Fibroblast of skin of abdomen (primary cell): ENCODE data around the gene FOSL1.

Experiments used
- DNase-seq: peaks from one replicate; pipeline ENCODE4 v3.0.0-alpha.2; 2013

Gene FOSL1

GRCh38 chr11:65919573-65920371 is 19.6 kb upstream of the FOSL1 start:
- DNase-seq, result no peak

GRCh38 chr11:65919141-65919572 is 19.0 kb upstream of the FOSL1 start, which contains the start of gene DRAP1:
Gene DRAP1, plus strand, starts transcription at chr11:65919426. Its CDS starts 76 bp downstream, at chr11:65919502.
- peak; percentile 99 for DNase-seq

GRCh38 chr11:65918211-65919140 is 18.3 kb upstream of the FOSL1 start, which contains the start of gene C11orf68:
Gene C11orf68, minus strand, starts transcription at chr11:65919062. Its CDS starts 31 bp downstream, at chr11:65919031.
- no peak for DNase-seq

- DNase-seq, result no peak
Measured at GRCh38 chr11:65917434-65918210, 17.4 kb upstream of the FOSL1 start.

- no peak for DNase-seq
Measured at GRCh38 chr11:65917077-65917433, 16.9 kb upstream of the FOSL1 start.

- DNase-seq, result no peak
Measured at GRCh38 chr11:65916391-65916790, 16.2 kb upstream of the FOSL1 start.

- DNase-seq, result peak; percentile 98
Measured at GRCh38 chr11:65915821-65916251, 15.6 kb upstream of the FOSL1 start.

GRCh38 chr11:65915101-65915820 is 15.1 kb upstream of the FOSL1 start:
- DNase-seq, result no peak

- peak; percentile 66 for DNase-seq
Measured at GRCh38 chr11:65912845-65913244, 12.7 kb upstream of the FOSL1 start.

- peak; percentile 89 for DNase-seq
Measured at GRCh38 chr11:65911682-65912568, 11.7 kb upstream of the FOSL1 start.

GRCh38 chr11:65907878-65908277 is 7.7 kb upstream of the FOSL1 start:
- DNase-seq, result no peak

GRCh38 chr11:65906602-65907001 is 6.4 kb upstream of the FOSL1 start:
- no peak for DNase-seq

- DNase-seq, result no peak
Measured at GRCh38 chr11:65903715-65904114, 3.5 kb upstream of the FOSL1 start.

- DNase-seq, result peak; percentile 91
Measured at GRCh38 chr11:65903068-65903481, 2.9 kb upstream of the FOSL1 start.

GRCh38 chr11:65900899-65901180 is 652 bp upstream of the FOSL1 start:
- DNase-seq, result no peak

GRCh38 chr11:65899356-65900124 is 648 bp downstream of the FOSL1 start:
- DNase-seq, result peak; percentile 79

GRCh38 chr11:65898656-65899355 is 1.4 kb downstream of the FOSL1 start:
- no peak for DNase-seq

- no peak for DNase-seq
Measured at GRCh38 chr11:65897020-65897471, 3.1 kb downstream of the FOSL1 start.
